ENCODE measurements around the gene UTP25.
A peak's percentile ranks its signal among the peaks of the same experiment; 100 is the strongest.

UTP25 gene

DNA sequence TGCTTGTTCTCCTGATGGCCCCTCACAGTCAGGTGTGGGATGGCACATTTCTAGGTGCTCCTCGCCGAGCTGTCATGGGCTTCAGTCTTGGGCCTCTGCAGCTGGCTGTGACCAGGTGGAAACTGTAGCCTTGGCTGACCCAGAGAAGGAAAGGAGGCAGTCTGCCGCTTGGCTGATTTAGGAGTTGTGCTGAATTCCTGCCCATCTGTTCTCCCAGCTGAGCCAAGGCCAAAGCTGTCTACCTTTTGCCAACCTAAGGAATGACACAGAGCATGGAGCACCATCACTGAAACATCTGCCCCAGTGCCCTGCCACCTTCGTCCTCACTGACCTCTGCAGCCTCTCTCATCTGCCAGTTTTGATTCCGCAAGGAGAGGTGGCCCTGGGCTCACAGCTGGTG is 27.9 kb downstream of the UTP25 start:
- Histone ChIP-seq H3F3A (ENCODE audit: low read depth) (no peaks in the 10 kb centered on the region), H3K9me3 (ENCODE audit: insufficient read depth, low read depth, low read length) (no peaks in the 10 kb centered on the region), H3K9me2 (replicated peaks; ENCODE audit: low read depth, low read length) (no peaks in the 10 kb centered on the region), H3K79me2 (ENCODE audit: insufficient read depth, low read length) (no peaks in the 10 kb centered on the region), H3K36me3 (ENCODE audit: insufficient read depth, low read length) (peaks cover 34% of the 10 kb centered on the region; the same call in 1 of the 2 replicates), H3K27me3 (ENCODE audit: insufficient read depth, low read length, poor library complexity, severe bottlenecking) (no peaks in the 10 kb centered on the region), H3K4me3 (ENCODE audit: low read length, poor library complexity, severe bottlenecking) (no peak overlapping the region), H3K4me2 (ENCODE audit: low read depth, low read length, poor library complexity, severe bottlenecking) (no peak overlapping the region), H3K4me1 (ENCODE audit: insufficient read depth, low read length, poor library complexity, severe bottlenecking) (no peaks in the 10 kb centered on the region), H4K20me1 (ENCODE audit: insufficient read depth, low read length, poor library complexity, severe bottlenecking) (no peaks in the 10 kb centered on the region), H2AFZ (ENCODE audit: low read length) (no peak overlapping the region), H3K9ac (ENCODE audit: low read depth, low read length, poor library complexity, severe bottlenecking) (no peak overlapping the region)
- no peak for TF ChIP-seq EZH2phosphoT487 (IDR thresholded peaks at IDR 0.05; ENCODE audit: borderline replicate concordance)
- TF ChIP-seq, protein P1, sequence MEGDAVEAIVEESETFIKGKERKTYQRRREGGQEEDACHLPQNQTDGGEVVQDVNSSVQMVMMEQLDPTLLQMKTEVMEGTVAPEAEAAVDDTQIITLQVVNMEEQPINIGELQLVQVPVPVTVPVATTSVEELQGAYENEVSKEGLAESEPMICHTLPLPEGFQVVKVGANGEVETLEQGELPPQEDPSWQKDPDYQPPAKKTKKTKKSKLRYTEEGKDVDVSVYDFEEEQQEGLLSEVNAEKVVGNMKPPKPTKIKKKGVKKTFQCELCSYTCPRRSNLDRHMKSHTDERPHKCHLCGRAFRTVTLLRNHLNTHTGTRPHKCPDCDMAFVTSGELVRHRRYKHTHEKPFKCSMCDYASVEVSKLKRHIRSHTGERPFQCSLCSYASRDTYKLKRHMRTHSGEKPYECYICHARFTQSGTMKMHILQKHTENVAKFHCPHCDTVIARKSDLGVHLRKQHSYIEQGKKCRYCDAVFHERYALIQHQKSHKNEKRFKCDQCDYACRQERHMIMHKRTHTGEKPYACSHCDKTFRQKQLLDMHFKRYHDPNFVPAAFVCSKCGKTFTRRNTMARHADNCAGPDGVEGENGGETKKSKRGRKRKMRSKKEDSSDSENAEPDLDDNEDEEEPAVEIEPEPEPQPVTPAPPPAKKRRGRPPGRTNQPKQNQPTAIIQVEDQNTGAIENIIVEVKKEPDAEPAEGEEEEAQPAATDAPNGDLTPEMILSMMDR (conservative IDR thresholded peaks at IDR 0.05; ENCODE audit: low read length): no peak

DNA sequence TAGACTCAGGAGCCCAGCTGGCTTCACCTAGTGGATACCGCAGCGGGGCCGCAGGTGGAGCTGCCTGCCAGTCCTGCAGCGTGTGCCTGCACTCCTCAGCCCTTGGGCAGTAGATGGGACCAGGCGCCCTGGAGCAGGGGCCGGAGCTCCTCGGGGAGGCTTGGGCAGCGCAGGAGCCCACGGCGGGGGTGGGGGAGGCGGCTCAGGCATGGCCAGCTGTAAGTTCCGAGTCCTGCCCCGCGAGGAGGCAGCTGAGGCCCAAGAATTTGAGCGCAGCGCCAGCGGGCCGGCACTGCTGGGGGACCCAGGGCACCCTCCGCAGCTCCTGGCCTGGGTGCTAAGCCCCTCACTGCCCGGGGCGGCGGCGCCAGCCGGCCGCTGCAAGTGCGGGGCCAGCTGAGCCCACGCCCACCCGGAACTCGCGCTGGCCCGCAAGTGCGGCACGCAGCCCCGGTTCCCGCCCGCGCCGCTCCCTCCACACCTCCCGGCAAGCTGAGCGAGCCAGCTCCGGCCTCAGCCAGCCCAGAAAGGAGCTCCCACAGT is 30.9 kb downstream of the UTP25 start:
- H3K4me3 ChIP-seq (ENCODE audit: low read length, poor library complexity, severe bottlenecking): no peak overlapping the region
- TF ChIP-seq, protein P1 (conservative IDR thresholded peaks at IDR 0.05; ENCODE audit: low read length): no peak
- no peak for TF ChIP-seq EZH2phosphoT487 (IDR thresholded peaks at IDR 0.05; ENCODE audit: borderline replicate concordance)
- no peaks in the 10 kb centered on the region for H3K4me1 ChIP-seq (ENCODE audit: insufficient read depth, low read length, poor library complexity, severe bottlenecking)
- no peaks in the 10 kb centered on the region for H3K9me3 ChIP-seq (ENCODE audit: insufficient read depth, low read depth, low read length)
- no peaks in the 10 kb centered on the region for H3K79me2 ChIP-seq (ENCODE audit: insufficient read depth, low read length)
- H3K36me3 ChIP-seq (ENCODE audit: insufficient read depth, low read length): peaks cover 8% of the 10 kb centered on the region; the same call in 1 of the 2 replicates
- H3K27me3 ChIP-seq (ENCODE audit: insufficient read depth, low read length, poor library complexity, severe bottlenecking): no peaks in the 10 kb centered on the region
- H3F3A ChIP-seq (ENCODE audit: low read depth): no peaks in the 10 kb centered on the region
- H4K20me1 ChIP-seq (ENCODE audit: insufficient read depth, low read length, poor library complexity, severe bottlenecking): no peaks in the 10 kb centered on the region
- H3K4me2 ChIP-seq (ENCODE audit: low read depth, low read length, poor library complexity, severe bottlenecking): no peak overlapping the region
- no peak overlapping the region for H2AFZ ChIP-seq (ENCODE audit: low read length)
- no peak overlapping the region for H3K9ac ChIP-seq (ENCODE audit: low read depth, low read length, poor library complexity, severe bottlenecking)
- no peaks in the 10 kb centered on the region for H3K9me2 ChIP-seq (replicated peaks; ENCODE audit: low read depth, low read length)

- Histone ChIP-seq H3K36me3 (ENCODE audit: insufficient read depth, low read length) (no peaks in the 10 kb centered on the region), H4K20me1 (ENCODE audit: insufficient read depth, low read length, poor library complexity, severe bottlenecking) (no peaks in the 10 kb centered on the region), H3K9me2 (replicated peaks; ENCODE audit: low read depth, low read length) (no peaks in the 10 kb centered on the region), H3K9ac (ENCODE audit: low read depth, low read length, poor library complexity, severe bottlenecking) (no peak overlapping the region), H3F3A (ENCODE audit: low read depth) (no peaks in the 10 kb centered on the region), H3K4me1 (ENCODE audit: insufficient read depth, low read length, poor library complexity, severe bottlenecking) (no peaks in the 10 kb centered on the region), H3K9me3 (ENCODE audit: insufficient read depth, low read depth, low read length) (no peaks in the 10 kb centered on the region), H3K4me2 (ENCODE audit: low read depth, low read length, poor library complexity, severe bottlenecking) (no peak overlapping the region), H3K79me2 (ENCODE audit: insufficient read depth, low read length) (no peaks in the 10 kb centered on the region), H3K4me3 (ENCODE audit: low read length, poor library complexity, severe bottlenecking) (no peak overlapping the region), H2AFZ (ENCODE audit: low read length) (no peak overlapping the region), H3K27me3 (ENCODE audit: insufficient read depth, low read length, poor library complexity, severe bottlenecking) (no peaks in the 10 kb centered on the region)
- TF ChIP-seq, protein P1 (conservative IDR thresholded peaks at IDR 0.05; ENCODE audit: low read length): peak; percentile 80
- no peak for TF ChIP-seq EZH2phosphoT487 (IDR thresholded peaks at IDR 0.05; ENCODE audit: borderline replicate concordance)
These were observed 32.6 kb downstream of the UTP25 start for GRCh38 chr1:209860293-209860881.
